ENCODE results near the gene LRRK1. TPM values are rescaled to one million over a fixed set of nuclear protein-coding genes. Genes with fewer than 3 reads are reported as not detected.

The LRRK1 gene
- total RNA-seq, 4 donors from 2014 or later: 12.1 to 23.8 (median 15.2) TPM

- Histone ChIP-seq H3K4me1 (peaks cover 0 to 18% (median 5%) of the 10 kb centered on the region in 3 donors), H3K36me3 (peaks cover 0 to 20% of the 10 kb centered on the region in 2 donors), H3K4me3 (no peak overlapping the region), H3K27me3 (no peaks in the 10 kb centered on the region), H3K9me3 (no peaks in the 10 kb centered on the region), H3K27ac (no peak overlapping the region)
- ATAC-seq: no peak
- WGBS, 2 donors (ENCODE audit: low coverage in 1 of 2): 92 to 94% methylated on average over 4 to 7 of the region's 10 CpGs
- TF ChIP-seq POLR2A (IDR thresholded peaks at IDR 0.05) (no peak), POLR2AphosphoS5 (IDR thresholded peaks at IDR 0.05) (no peak), CTCF (IDR thresholded peaks at IDR 0.05) (no peak), EP300 (IDR thresholded peaks at IDR 0.05) (no peak)
These were observed 101.8 kb downstream of the LRRK1 start for GRCh38 chr15:101020945-101021344.

GRCh38 chr15:101022306-101022705 is 103.1 kb downstream of the LRRK1 start:
- WGBS, 2 donors (ENCODE audit: low coverage in 1 of 2): 60 to 61% methylated on average over 1 to 3 of the region's 11 CpGs
- no peak overlapping the region for H3K27ac ChIP-seq
- TF ChIP-seq CTCF (IDR thresholded peaks at IDR 0.05) (no peak), POLR2AphosphoS5 (IDR thresholded peaks at IDR 0.05) (no peak), POLR2A (IDR thresholded peaks at IDR 0.05) (no peak), EP300 (IDR thresholded peaks at IDR 0.05) (no peak)

GRCh38 chr15:101022876-101023275 is 103.7 kb downstream of the LRRK1 start:
- no peak for TF ChIP-seq EP300 (IDR thresholded peaks at IDR 0.05)
- TF ChIP-seq POLR2A (IDR thresholded peaks at IDR 0.05): no peak
- TF ChIP-seq CTCF (IDR thresholded peaks at IDR 0.05): no peak
- TF ChIP-seq POLR2AphosphoS5 (IDR thresholded peaks at IDR 0.05): no peak
- Histone ChIP-seq H3K27me3 (no peaks in the 10 kb centered on the region), H3K4me3 (no peak overlapping the region), H3K36me3 (peaks cover 0 to 34% of the 10 kb centered on the region in 2 donors), H3K4me1 (peaks cover 0 to 18% (median 5%) of the 10 kb centered on the region in 3 donors), H3K27ac (peak overlapping the region in 1 of 4 donors; percentile 75), H3K9me3 (no peaks in the 10 kb centered on the region)
- 72 to 86% methylated on average over 1 to 3 of the region's 3 CpGs for WGBS, 2 donors (ENCODE audit: low coverage in 1 of 2)
- no peak for ATAC-seq

More at GRCh38 chr15:101022306-101022705, 103.1 kb downstream of the LRRK1 start:
- H3K36me3 ChIP-seq: peaks cover 0 to 29% of the 10 kb centered on the region in 2 donors
- H3K9me3 ChIP-seq: no peaks in the 10 kb centered on the region
- ATAC-seq: no peak
- no peak overlapping the region for H3K4me3 ChIP-seq
- H3K27me3 ChIP-seq: no peaks in the 10 kb centered on the region
- H3K4me1 ChIP-seq: peaks cover 0 to 18% (median 5%) of the 10 kb centered on the region in 3 donors

GRCh38 chr15:101023501-101024072 is 104.4 kb downstream of the LRRK1 start:
- TF ChIP-seq POLR2A (IDR thresholded peaks at IDR 0.05) (no peak), EP300 (IDR thresholded peaks at IDR 0.05) (no peak), CTCF (IDR thresholded peaks at IDR 0.05) (no peak), POLR2AphosphoS5 (IDR thresholded peaks at IDR 0.05) (no peak)
- H3K4me3 ChIP-seq: no peak overlapping the region
- ATAC-seq: peak; percentile 68
- H3K4me1 ChIP-seq: peaks cover 0 to 18% (median 5%) of the 10 kb centered on the region in 3 donors
- 50 to 62% methylated on average over 6 to 10 of the region's 11 CpGs for WGBS, 2 donors (ENCODE audit: low coverage in 1 of 2)
- H3K36me3 ChIP-seq: peaks cover 0 to 41% of the 10 kb centered on the region in 2 donors
- peaks cover under 1% of the 10 kb centered on the region for H3K27me3 ChIP-seq
- H3K9me3 ChIP-seq: no peaks in the 10 kb centered on the region
- H3K27ac ChIP-seq: peak overlapping the region in 3 of 4 donors; percentile 71 to 76 (median 75)

Measured in gastroesophageal sphincter (tissue), 4 donors.